ENCODE measurements around the gene NCOA6.
"Not testable (repeated sequence)": the region's sequence is repeated elsewhere in the genome, so short reads cannot be mapped to it uniquely, and the experiment has no call there.

NCOA6 gene

GRCh38 chr20:34824806-34825529, 483 bp downstream of the NCOA6 start:
- DNase-seq = peak; percentile 89

GRCh38 chr20:34824452-34824805, 1.0 kb downstream of the NCOA6 start:
- peak; percentile 91 for DNase-seq

- DNase-seq = no peak
These were observed 1.4 kb downstream of the NCOA6 start for GRCh38 chr20:34824026-34824425.

GRCh38 chr20:34820805-34821578, 4.5 kb downstream of the NCOA6 start:
- DNase-seq = no peak

- DNase-seq = no peak
These were observed 7.7 kb downstream of the NCOA6 start for GRCh38 chr20:34817801-34818200.

- no peak for DNase-seq
These were observed 8.4 kb downstream of the NCOA6 start for GRCh38 chr20:34817072-34817471.

GRCh38 chr20:34815636-34816035, 9.8 kb downstream of the NCOA6 start:
- no peak for DNase-seq

GRCh38 chr20:34808583-34808982, 16.9 kb downstream of the NCOA6 start:
- DNase-seq = no peak

- not testable (repeated sequence) for DNase-seq
These were observed 17.4 kb downstream of the NCOA6 start for GRCh38 chr20:34807944-34808465.

- no peak for DNase-seq
These were observed 19.2 kb downstream of the NCOA6 start for GRCh38 chr20:34806255-34806654.

- DNase-seq = no peak
These were observed 26.6 kb downstream of the NCOA6 start for GRCh38 chr20:34798871-34799270.

- DNase-seq = no peak
These were observed 27.1 kb downstream of the NCOA6 start for GRCh38 chr20:34798328-34798727.

GRCh38 chr20:34797012-34797995, 28.1 kb downstream of the NCOA6 start:
- no peak for DNase-seq

GRCh38 chr20:34794006-34794585, 31.4 kb downstream of the NCOA6 start:
- DNase-seq = no peak

GRCh38 chr20:34792687-34793363, 32.6 kb downstream of the NCOA6 start:
- DNase-seq = no peak

GRCh38 chr20:34791289-34792020, 34.0 kb downstream of the NCOA6 start:
- no peak for DNase-seq

GRCh38 chr20:34781220-34781619, 44.2 kb downstream of the NCOA6 start:
- DNase-seq = no peak

- not testable (repeated sequence) for DNase-seq
These were observed 45.2 kb downstream of the NCOA6 start for GRCh38 chr20:34780291-34780690.

GRCh38 chr20:34776177-34776576, 49.3 kb downstream of the NCOA6 start:
- DNase-seq = no peak

- DNase-seq = no peak
These were observed 50.6 kb downstream of the NCOA6 start for GRCh38 chr20:34774886-34775285.

- no peak for DNase-seq
These were observed 51.0 kb downstream of the NCOA6 start for GRCh38 chr20:34774449-34774848.

Data from activated effector memory CD4-positive, alpha-beta T cell treated with anti-CD3 and anti-CD28 coated beads, Interleukin-2, amount 50 U/mL, for 16 hours (primary cell).